GM23338 (cell line): ENCODE data around the gene PDGFRB. TPM values are rescaled to one million over a fixed set of nuclear protein-coding genes. Genes with fewer than 3 reads are reported as not detected.

ENCODE experiments used
- ATAC-seq: fragments of 200-7000 bp; cut with Tn5 transposase; 3 replicates; pipeline ENCODE4 v1.9.1; 2020
- DNase-seq: peaks from one replicate; pipeline ENCODE4 v3.0.0-alpha.2; 2015; ENCODE audit warnings: low spot score
- H2AFZ ChIP-seq: fragments of 200-600 bp; sonication (generic); 2 replicates; pipeline ENCODE4 v1.8.0; 2016; ENCODE audit warnings: antibody characterized with exemption, mild to moderate bottlenecking, moderate library complexity
- H3F3A ChIP-seq: fragments of 200-600 bp; sonication (generic); replicated peaks from 2 replicates; pipeline ENCODE4 v1.8.0; 2017; ENCODE audit warnings: antibody characterized with exemption, mixed run types, low read depth
- H3K27ac ChIP-seq: fragments of 200-600 bp; sonication (generic); 2 replicates; pipeline ENCODE4 v1.6.1; 2016; ENCODE audit warnings: low read depth
- H3K27me3 ChIP-seq: fragments of 200-600 bp; sonication (generic); 2 replicates; pipeline ENCODE4 v1.8.0; 2016; ENCODE audit warnings: mild to moderate bottlenecking, mixed run types, moderate library complexity; ENCODE audit not compliant: insufficient read depth
- H3K36me3 ChIP-seq: fragments of 200-600 bp; sonication (generic); 2 replicates; pipeline ENCODE4 v1.8.0; 2016; ENCODE audit warnings: mild to moderate bottlenecking; ENCODE audit not compliant: insufficient read depth
- H3K4me1 ChIP-seq: fragments of 200-600 bp; sonication (generic); 2 replicates; pipeline ENCODE4 v1.8.0; 2016; ENCODE audit warnings: mild to moderate bottlenecking, moderate library complexity; ENCODE audit not compliant: insufficient read depth
- H3K4me2 ChIP-seq: fragments of 200-600 bp; sonication (generic); 2 replicates; pipeline ENCODE4 v1.7.1; 2017; ENCODE audit warnings: mixed run types
- H3K4me3 ChIP-seq: fragments of 200-600 bp; sonication (generic); 2 replicates; pipeline ENCODE4 v1.6.1; 2016; ENCODE audit warnings: mixed run types
- H3K79me2 ChIP-seq: fragments of 200-600 bp; sonication (generic); replicated peaks from 2 replicates; pipeline ENCODE4 v1.8.0; 2017; ENCODE audit warnings: mild to moderate bottlenecking; ENCODE audit not compliant: insufficient read depth
- H3K9me2 ChIP-seq: fragments of 200-600 bp; sonication (generic); 2 replicates; pipeline ENCODE4 v1.8.0; 2017; ENCODE audit not compliant: insufficient read depth
- H4K20me1 ChIP-seq: fragments of 200-600 bp; sonication (generic); replicated peaks from 2 replicates; pipeline ENCODE4 v1.8.0; 2017; ENCODE audit warnings: mild to moderate bottlenecking; ENCODE audit not compliant: insufficient read depth
- H3K27ac Mint-ChIP-seq: 2 replicates; pipeline ENCODE4 v1.8.0; 2020; ENCODE audit warnings: inconsistent platforms, mild to moderate bottlenecking, moderate library complexity, mixed read lengths
- H3K27me3 Mint-ChIP-seq: 3 replicates; pipeline ENCODE4 v1.8.0; 2022; ENCODE audit warnings: low read depth, mild to moderate bottlenecking, moderate library complexity, mixed read lengths, inconsistent platforms; ENCODE audit not compliant: insufficient read depth, poor library complexity
- H3K36me3 Mint-ChIP-seq: 3 replicates; pipeline ENCODE4 v1.8.0; 2021; ENCODE audit warnings: low read depth, mild to moderate bottlenecking, inconsistent platforms, moderate library complexity, mixed read lengths
- H3K4me1 Mint-ChIP-seq: 3 replicates; pipeline ENCODE4 v1.8.0; 2020; ENCODE audit warnings: mild to moderate bottlenecking, inconsistent platforms, mixed read lengths
- H3K4me3 Mint-ChIP-seq: 3 replicates; pipeline ENCODE4 v1.8.0; 2021; ENCODE audit warnings: moderate library complexity, mild to moderate bottlenecking, inconsistent platforms, mixed read lengths
- H3K9me3 Mint-ChIP-seq: 3 replicates; pipeline ENCODE4 v1.8.0; 2020; ENCODE audit warnings: moderate library complexity, mild to moderate bottlenecking, inconsistent platforms, mixed read lengths
- CREB1 ChIP-seq: fragments of 250-450 bp; sonication (Bioruptor Pico); IDR thresholded peaks from 2 replicates; pipeline ENCODE4 v1.5.0; 2020; ENCODE audit warnings: low read depth, mild to moderate bottlenecking, moderate library complexity
- CTCF ChIP-seq, 2 experiments: fragments of 200-600 bp in 1 of 2; sonication (generic) in 1 of 2; conservative IDR thresholded peaks; 2 replicates each; pipeline versions ENCODE4 v1.5.1 to v1.6.1; 2016 to 2017; ENCODE audit warnings: antibody characterized with exemption in 2 of 2, low read depth in 2 of 2, mild to moderate bottlenecking in 2 of 2, moderate library complexity in 1 of 2
- EZH2 ChIP-seq: fragments of 200-600 bp; sonication (generic); IDR thresholded peaks from one replicate; pipeline ENCODE4 v1.8.0; 2017; ENCODE audit warnings: antibody characterized with exemption, mild to moderate bottlenecking, low read depth; ENCODE audit not compliant: unreplicated experiment
- EZH2phosphoT487 ChIP-seq: fragments of 200-600 bp; sonication (generic); IDR thresholded peaks from one replicate; pipeline ENCODE4 v1.8.1; 2018; ENCODE audit warnings: antibody characterized with exemption; ENCODE audit not compliant: unreplicated experiment
- JUNB ChIP-seq: IDR thresholded peaks from one replicate; pipeline ENCODE4 v1.6.1; 2016; ENCODE audit warnings: antibody characterized with exemption; ENCODE audit not compliant: unreplicated experiment
- NANOG ChIP-seq: IDR thresholded peaks from 2 replicates; pipeline ENCODE4 v1.6.1; 2016; ENCODE audit warnings: antibody characterized with exemption, borderline replicate concordance
- POLR2AphosphoS5 ChIP-seq: IDR thresholded peaks from 2 replicates; pipeline ENCODE4 v1.6.1; 2016; ENCODE audit warnings: antibody characterized with exemption, low read depth
- REST ChIP-seq: IDR thresholded peaks from one replicate; pipeline ENCODE4 v1.6.1; 2018; ENCODE audit warnings: antibody characterized with exemption; ENCODE audit not compliant: unreplicated experiment
- STAT1 ChIP-seq: IDR thresholded peaks from one replicate; pipeline ENCODE4 v1.6.1; 2016; ENCODE audit warnings: antibody characterized with exemption; ENCODE audit not compliant: unreplicated experiment
- ZNF114 ChIP-seq: fragments of 250-450 bp; sonication (Bioruptor Pico); IDR thresholded peaks from 2 replicates; pipeline ENCODE4 v1.5.0; 2020; ENCODE audit warnings: mild to moderate bottlenecking, moderate library complexity
- ZNF331 ChIP-seq: fragments of 250-450 bp; sonication (Bioruptor Pico); IDR thresholded peaks from 2 replicates; pipeline ENCODE4 v1.5.0; 2020; ENCODE audit warnings: low read depth, mild to moderate bottlenecking, moderate library complexity
- polyA plus RNA-seq: library from polyadenylated mRNA; unstranded; fragments of >200 nt; fragmentation: Nextera tagmentation; extraction: Ambion mirVana; gene quantifications from 2 replicates; pipeline ENCODE4 v1.2.1, GENCODE V29; 2016
- total RNA-seq: library from RNA; depleted of rRNA; stranded (reverse); fragments of >200 nt; shearing (Covaris generic); gene quantifications from 2 replicates; pipeline ENCODE4 v1.2.3, GENCODE V29; 2014
- TF ChIP-seq, protein P1 (sequence below): fragments of 250-450 bp; sonication (Bioruptor Pico); IDR thresholded peaks from 2 replicates; pipeline ENCODE4 v1.5.0; 2020; ENCODE audit warnings: mild to moderate bottlenecking, moderate library complexity
- TF ChIP-seq, protein P2 (sequence below): IDR thresholded peaks from 2 replicates; pipeline ENCODE4 v1.6.1; 2016; ENCODE audit warnings: antibody characterized with exemption

The PDGFRB gene
- total and polyA plus RNA-seq, 2 experiments from 2014 or later = 4.5 to 11.3 TPM

DNA sequence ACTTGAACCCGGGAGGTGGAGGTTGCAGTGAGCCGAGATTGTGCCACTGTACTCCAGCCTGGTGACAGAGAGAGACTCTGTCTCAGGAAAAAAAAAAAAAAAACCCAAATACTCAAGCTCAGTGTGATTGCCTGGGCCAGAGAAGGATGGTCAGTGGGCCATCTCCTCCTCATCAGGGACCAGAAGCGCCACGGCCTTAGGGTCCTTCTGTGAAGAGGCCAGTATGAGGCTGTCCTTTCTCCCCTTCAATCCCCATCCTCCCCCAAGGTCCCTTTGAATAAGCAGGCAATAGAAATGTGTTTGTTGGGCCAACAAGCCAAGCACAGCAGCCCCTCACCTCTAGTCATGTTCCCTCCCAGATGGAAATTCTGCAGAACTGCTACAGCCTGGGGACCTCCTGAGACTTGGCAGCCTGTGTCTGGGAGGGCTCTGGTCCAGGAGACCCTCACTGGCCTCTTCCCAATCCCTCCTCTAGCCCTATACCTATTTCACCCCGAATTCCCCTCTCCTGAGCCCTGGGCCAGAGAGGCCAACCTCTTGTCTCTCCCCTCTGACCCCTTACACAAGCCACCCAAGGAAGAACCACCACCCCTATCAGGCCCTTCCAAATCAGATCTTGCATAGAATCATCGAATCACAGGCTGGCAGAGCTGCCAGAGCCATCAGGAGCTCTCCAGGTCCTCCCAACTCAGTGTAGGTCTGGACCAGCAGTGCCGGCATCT lies 70.3 kb downstream of the PDGFRB start:
- Histone ChIP-seq H4K20me1 (no peaks in the 10 kb centered on the region), H3K27ac (no peak overlapping the region), H3K4me2 (no peak overlapping the region), H3K4me3 (no peak overlapping the region), H3K79me2 (no peaks in the 10 kb centered on the region), H2AFZ (no peak overlapping the region), H3K36me3 (no peaks in the 10 kb centered on the region), H3F3A (no peaks in the 10 kb centered on the region), H3K27me3 (no peaks in the 10 kb centered on the region), H3K9me2 (no peaks in the 10 kb centered on the region), H3K4me1 (peaks cover 12% of the 10 kb centered on the region)
- ATAC-seq (no peak), DNase-seq (no peak)
- no peaks in the 10 kb centered on the region for H3K9me3 Mint-ChIP-seq
- H3K4me3 Mint-ChIP-seq = no peak overlapping the region
- no peak overlapping the region; the same call in 1 of the 2 replicates for H3K27ac Mint-ChIP-seq
- peaks cover 4% of the 10 kb centered on the region for H3K27me3 Mint-ChIP-seq
- H3K4me1 Mint-ChIP-seq = peaks cover 8% of the 10 kb centered on the region; the same call in 2 of the 3 replicates
- TF ChIP-seq STAT1 (no peak), ZNF114 (CRISPR knock-in tag) (no peak), ZNF331 (CRISPR knock-in tag) (no peak), JUNB (no peak), EZH2 (no peak), EZH2phosphoT487 (no peak), REST (no peak), POLR2AphosphoS5 (no peak), NANOG (no peak), CREB1 (no peak), CTCF (conservative IDR thresholded peaks at IDR 0.05; ENCODE audit: low read depth in 2 of 2) (no peak)
- TF ChIP-seq, protein P1, sequence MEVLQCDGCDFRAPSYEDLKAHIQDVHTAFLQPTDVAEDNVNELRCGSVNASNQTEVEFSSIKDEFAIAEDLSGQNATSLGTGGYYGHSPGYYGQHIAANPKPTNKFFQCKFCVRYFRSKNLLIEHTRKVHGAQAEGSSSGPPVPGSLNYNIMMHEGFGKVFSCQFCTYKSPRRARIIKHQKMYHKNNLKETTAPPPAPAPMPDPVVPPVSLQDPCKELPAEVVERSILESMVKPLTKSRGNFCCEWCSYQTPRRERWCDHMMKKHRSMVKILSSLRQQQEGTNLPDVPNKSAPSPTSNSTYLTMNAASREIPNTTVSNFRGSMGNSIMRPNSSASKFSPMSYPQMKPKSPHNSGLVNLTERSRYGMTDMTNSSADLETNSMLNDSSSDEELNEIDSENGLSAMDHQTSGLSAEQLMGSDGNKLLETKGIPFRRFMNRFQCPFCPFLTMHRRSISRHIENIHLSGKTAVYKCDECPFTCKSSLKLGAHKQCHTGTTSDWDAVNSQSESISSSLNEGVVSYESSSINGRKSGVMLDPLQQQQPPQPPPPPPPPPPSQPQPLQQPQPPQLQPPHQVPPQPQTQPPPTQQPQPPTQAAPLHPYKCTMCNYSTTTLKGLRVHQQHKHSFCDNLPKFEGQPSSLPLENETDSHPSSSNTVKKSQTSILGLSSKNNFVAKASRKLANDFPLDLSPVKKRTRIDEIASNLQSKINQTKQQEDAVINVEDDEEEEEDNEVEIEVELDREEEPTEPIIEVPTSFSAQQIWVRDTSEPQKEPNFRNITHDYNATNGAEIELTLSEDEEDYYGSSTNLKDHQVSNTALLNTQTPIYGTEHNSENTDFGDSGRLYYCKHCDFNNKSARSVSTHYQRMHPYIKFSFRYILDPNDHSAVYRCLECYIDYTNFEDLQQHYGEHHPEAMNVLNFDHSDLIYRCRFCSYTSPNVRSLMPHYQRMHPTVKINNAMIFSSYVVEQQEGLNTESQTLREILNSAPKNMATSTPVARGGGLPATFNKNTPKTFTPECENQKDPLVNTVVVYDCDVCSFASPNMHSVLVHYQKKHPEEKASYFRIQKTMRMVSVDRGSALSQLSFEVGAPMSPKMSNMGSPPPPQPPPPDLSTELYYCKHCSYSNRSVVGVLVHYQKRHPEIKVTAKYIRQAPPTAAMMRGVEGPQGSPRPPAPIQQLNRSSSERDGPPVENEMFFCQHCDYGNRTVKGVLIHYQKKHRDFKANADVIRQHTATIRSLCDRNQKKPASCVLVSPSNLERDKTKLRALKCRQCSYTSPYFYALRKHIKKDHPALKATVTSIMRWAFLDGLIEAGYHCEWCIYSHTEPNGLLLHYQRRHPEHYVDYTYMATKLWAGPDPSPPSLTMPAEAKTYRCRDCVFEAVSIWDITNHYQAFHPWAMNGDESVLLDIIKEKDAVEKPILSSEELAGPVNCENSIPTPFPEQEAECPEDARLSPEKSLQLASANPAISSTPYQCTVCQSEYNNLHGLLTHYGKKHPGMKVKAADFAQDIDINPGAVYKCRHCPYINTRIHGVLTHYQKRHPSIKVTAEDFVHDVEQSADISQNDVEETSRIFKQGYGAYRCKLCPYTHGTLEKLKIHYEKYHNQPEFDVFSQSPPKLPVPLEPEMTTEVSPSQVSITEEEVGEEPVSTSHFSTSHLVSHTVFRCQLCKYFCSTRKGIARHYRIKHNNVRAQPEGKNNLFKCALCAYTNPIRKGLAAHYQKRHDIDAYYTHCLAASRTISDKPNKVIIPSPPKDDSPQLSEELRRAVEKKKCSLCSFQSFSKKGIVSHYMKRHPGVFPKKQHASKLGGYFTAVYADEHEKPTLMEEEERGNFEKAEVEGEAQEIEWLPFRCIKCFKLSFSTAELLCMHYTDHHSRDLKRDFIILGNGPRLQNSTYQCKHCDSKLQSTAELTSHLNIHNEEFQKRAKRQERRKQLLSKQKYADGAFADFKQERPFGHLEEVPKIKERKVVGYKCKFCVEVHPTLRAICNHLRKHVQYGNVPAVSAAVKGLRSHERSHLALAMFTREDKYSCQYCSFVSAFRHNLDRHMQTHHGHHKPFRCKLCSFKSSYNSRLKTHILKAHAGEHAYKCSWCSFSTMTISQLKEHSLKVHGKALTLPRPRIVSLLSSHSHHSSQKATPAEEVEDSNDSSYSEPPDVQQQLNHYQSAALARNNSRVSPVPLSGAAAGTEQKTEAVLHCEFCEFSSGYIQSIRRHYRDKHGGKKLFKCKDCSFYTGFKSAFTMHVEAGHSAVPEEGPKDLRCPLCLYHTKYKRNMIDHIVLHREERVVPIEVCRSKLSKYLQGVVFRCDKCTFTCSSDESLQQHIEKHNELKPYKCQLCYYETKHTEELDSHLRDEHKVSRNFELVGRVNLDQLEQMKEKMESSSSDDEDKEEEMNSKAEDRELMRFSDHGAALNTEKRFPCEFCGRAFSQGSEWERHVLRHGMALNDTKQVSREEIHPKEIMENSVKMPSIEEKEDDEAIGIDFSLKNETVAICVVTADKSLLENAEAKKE (CRISPR knock-in tag) = no peak
- TF ChIP-seq, protein P2, sequence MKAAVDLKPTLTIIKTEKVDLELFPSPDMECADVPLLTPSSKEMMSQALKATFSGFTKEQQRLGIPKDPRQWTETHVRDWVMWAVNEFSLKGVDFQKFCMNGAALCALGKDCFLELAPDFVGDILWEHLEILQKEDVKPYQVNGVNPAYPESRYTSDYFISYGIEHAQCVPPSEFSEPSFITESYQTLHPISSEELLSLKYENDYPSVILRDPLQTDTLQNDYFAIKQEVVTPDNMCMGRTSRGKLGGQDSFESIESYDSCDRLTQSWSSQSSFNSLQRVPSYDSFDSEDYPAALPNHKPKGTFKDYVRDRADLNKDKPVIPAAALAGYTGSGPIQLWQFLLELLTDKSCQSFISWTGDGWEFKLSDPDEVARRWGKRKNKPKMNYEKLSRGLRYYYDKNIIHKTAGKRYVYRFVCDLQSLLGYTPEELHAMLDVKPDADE = no peak
- H3K36me3 Mint-ChIP-seq = no peaks in the 10 kb centered on the region
